Measurements from ENCODE around the gene CBX8.

DNA sequence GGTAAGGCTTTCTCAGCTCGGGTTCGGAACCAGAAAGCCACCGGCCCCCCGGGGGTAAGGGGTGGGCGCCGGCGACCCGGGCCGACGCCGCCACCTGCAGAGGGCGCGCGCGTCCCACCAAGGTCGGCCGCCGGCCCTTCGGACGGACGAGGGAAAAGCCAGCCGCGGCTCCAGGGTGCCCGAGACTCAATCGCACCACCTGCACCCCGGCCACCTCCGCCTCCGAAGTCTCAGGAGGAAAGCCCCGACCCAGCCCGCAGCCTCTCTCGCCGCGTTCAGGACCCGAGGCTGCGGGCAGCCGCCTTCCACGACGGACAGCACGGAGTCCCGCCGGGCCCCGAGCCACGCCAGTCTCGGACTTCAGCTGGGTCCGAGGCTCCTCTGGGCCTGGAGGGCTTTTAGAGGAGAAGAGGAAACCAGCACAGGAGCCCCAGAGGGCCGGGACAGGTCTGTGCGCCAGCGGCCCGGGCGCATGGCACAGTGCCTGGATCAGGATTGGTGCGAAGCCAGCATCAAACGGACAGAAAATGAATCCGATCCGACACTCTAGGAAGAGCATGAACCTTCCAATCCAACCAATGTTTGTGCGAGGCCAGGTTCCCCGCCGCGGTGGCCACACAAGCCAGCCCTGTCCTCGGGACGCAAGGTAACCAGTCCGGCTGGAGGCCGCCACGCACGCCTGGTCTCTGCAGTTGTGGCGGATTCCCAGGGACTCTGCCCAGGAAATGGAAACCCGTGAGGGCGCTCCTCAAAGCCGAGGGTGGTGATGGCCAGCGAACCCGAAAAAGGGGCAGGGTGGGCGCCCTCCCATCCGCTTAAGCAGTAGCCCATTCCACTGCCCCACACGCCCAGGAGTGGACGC lies 6.7 kb downstream of the CBX8 start:
- TF ChIP-seq ZNF274 (IDR thresholded peaks at IDR 0.05; ENCODE audit: borderline replicate concordance, extremely low read depth, low read length) (no peak), RAD21 (IDR thresholded peaks at IDR 0.05 in 1 of 2, conservative IDR thresholded peaks at IDR 0.05 in 1 of 2; ENCODE audit: low read depth in 2 of 2, low read length in 2 of 2) (peak; percentile 68 to 75), CEBPB (IDR thresholded peaks at IDR 0.05; ENCODE audit: low read depth, low read length) (no peak), POLR2A (IDR thresholded peaks at IDR 0.05; ENCODE audit: control extremely low read depth in 1 of 2, low read depth in 2 of 2, low read length in 2 of 2) (no peak), EP300 (IDR thresholded peaks at IDR 0.05; ENCODE audit: borderline replicate concordance in 1 of 2, low read depth in 2 of 2, low read length in 2 of 2) (no peak), CBX5 (IDR thresholded peaks at IDR 0.05; ENCODE audit: low read depth, low read length) (no peak), CREB1 (IDR thresholded peaks at IDR 0.05) (0 out of 2 replicates have a peak, but pooled peaks have one; percentile 7), RBBP5 (IDR thresholded peaks at IDR 0.05; ENCODE audit: borderline replicate concordance, low read depth, low read length) (no peak), EZH2 (IDR thresholded peaks at IDR 0.05; ENCODE audit: low read depth, low read length, severe bottlenecking) (peak; percentile 40)
- TF ChIP-seq, protein P1, sequence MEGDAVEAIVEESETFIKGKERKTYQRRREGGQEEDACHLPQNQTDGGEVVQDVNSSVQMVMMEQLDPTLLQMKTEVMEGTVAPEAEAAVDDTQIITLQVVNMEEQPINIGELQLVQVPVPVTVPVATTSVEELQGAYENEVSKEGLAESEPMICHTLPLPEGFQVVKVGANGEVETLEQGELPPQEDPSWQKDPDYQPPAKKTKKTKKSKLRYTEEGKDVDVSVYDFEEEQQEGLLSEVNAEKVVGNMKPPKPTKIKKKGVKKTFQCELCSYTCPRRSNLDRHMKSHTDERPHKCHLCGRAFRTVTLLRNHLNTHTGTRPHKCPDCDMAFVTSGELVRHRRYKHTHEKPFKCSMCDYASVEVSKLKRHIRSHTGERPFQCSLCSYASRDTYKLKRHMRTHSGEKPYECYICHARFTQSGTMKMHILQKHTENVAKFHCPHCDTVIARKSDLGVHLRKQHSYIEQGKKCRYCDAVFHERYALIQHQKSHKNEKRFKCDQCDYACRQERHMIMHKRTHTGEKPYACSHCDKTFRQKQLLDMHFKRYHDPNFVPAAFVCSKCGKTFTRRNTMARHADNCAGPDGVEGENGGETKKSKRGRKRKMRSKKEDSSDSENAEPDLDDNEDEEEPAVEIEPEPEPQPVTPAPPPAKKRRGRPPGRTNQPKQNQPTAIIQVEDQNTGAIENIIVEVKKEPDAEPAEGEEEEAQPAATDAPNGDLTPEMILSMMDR (IDR thresholded peaks at IDR 0.05; ENCODE audit: control extremely low read depth in 1 of 3, insufficient read depth in 1 of 3, low read depth in 1 of 3, low read length in 3 of 3) = peak; percentile 66 to 75 (median 73)
- TF ChIP-seq, protein P2, sequence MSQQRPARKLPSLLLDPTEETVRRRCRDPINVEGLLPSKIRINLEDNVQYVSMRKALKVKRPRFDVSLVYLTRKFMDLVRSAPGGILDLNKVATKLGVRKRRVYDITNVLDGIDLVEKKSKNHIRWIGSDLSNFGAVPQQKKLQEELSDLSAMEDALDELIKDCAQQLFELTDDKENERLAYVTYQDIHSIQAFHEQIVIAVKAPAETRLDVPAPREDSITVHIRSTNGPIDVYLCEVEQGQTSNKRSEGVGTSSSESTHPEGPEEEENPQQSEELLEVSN (IDR thresholded peaks at IDR 0.05) = peak; percentile 85
- TF ChIP-seq, protein P3, sequence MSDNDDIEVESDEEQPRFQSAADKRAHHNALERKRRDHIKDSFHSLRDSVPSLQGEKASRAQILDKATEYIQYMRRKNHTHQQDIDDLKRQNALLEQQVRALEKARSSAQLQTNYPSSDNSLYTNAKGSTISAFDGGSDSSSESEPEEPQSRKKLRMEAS (IDR thresholded peaks at IDR 0.05) = peak; percentile 56; the same call in 1 of the 2 replicates

Measured in H1 (cell line).